ENCODE measurements around the gene PARD6A. TPM values are rescaled to one million over a fixed set of nuclear protein-coding genes. Genes with fewer than 3 reads are reported as not detected.

Gene PARD6A
- total and polyA plus RNA-seq, 2 experiments from 2014 or later = 1.1 to 1.8 TPM

GRCh38 chr16:67653128-67653788 is 7.5 kb upstream of the PARD6A start:
- no peak overlapping the region for H2AFZ ChIP-seq
- TF ChIP-seq EZH2 (IDR thresholded peaks at IDR 0.05; ENCODE audit: borderline replicate concordance) (peak; percentile 60), EZH2phosphoT487 (IDR thresholded peaks at IDR 0.05; ENCODE audit: low read depth, severe bottlenecking, unreplicated experiment) (no peak), CTCF (IDR thresholded peaks at IDR 0.05; ENCODE audit: poor library complexity) (peak; percentile 7)
- 3% methylated on average over 32 of the region's 68 CpGs for WGBS (ENCODE audit: low lambda C conversion rate, missing lambda C conversion rate)
- H3K27me3 ChIP-seq = peaks cover 47% of the 10 kb centered on the region
- H3K27ac ChIP-seq = no peak overlapping the region
- no peaks in the 10 kb centered on the region for H3K9me2 ChIP-seq (replicated peaks; ENCODE audit: insufficient read depth)
- no peaks in the 10 kb centered on the region for H3K36me3 ChIP-seq (replicated peaks; ENCODE audit: insufficient read depth, low read depth)
- DNase-seq (ENCODE audit: low spot score) = peak; percentile 52
- H3K4me3 ChIP-seq = peak overlapping the region; percentile 45
- H3K4me1 ChIP-seq (ENCODE audit: insufficient read depth) = peaks cover 7% of the 10 kb centered on the region
- H3K9me3 ChIP-seq (ENCODE audit: low read depth) = no peaks in the 10 kb centered on the region
- peak overlapping the region; percentile 98 for H3K4me2 ChIP-seq
- H3K79me2 ChIP-seq = no peaks in the 10 kb centered on the region
- H4K20me1 ChIP-seq (ENCODE audit: insufficient read depth, poor library complexity, severe bottlenecking) = no peaks in the 10 kb centered on the region

GRCh38 chr16:67653789-67654402 is 6.9 kb upstream of the PARD6A start:
- WGBS (ENCODE audit: low lambda C conversion rate, missing lambda C conversion rate) = 41% methylated on average over 15 of the region's 25 CpGs

GRCh38 chr16:67654403-67654911 is 6.3 kb upstream of the PARD6A start:
- Histone ChIP-seq H3K27me3 (peaks cover 42% of the 10 kb centered on the region), H3K27ac (no peak overlapping the region), H3K4me3 (no peak overlapping the region), H3K36me3 (replicated peaks; ENCODE audit: insufficient read depth, low read depth) (no peaks in the 10 kb centered on the region), H3K9me3 (ENCODE audit: low read depth) (no peaks in the 10 kb centered on the region), H3K79me2 (peaks cover 7% of the 10 kb centered on the region), H4K20me1 (ENCODE audit: insufficient read depth, poor library complexity, severe bottlenecking) (no peaks in the 10 kb centered on the region), H3K4me2 (no peak overlapping the region), H3K9me2 (replicated peaks; ENCODE audit: insufficient read depth) (no peaks in the 10 kb centered on the region), H3K4me1 (ENCODE audit: insufficient read depth) (peaks cover 11% of the 10 kb centered on the region), H2AFZ (no peak overlapping the region)
- no peak for DNase-seq (ENCODE audit: low spot score)
- no peak for TF ChIP-seq CTCF (IDR thresholded peaks at IDR 0.05; ENCODE audit: poor library complexity)
- WGBS (ENCODE audit: low lambda C conversion rate, missing lambda C conversion rate) = 87% methylated on average over 30 of the region's 30 CpGs

More at GRCh38 chr16:67653789-67654402, 6.9 kb upstream of the PARD6A start:
- TF ChIP-seq EZH2phosphoT487 (IDR thresholded peaks at IDR 0.05; ENCODE audit: low read depth, severe bottlenecking, unreplicated experiment) = no peak
- TF ChIP-seq EZH2 (IDR thresholded peaks at IDR 0.05; ENCODE audit: borderline replicate concordance) = no peak
- TF ChIP-seq CTCF (IDR thresholded peaks at IDR 0.05; ENCODE audit: poor library complexity) = no peak
- H3K9me2 ChIP-seq (replicated peaks; ENCODE audit: insufficient read depth) = no peaks in the 10 kb centered on the region
- DNase-seq (ENCODE audit: low spot score) = no peak
- peak overlapping the region; percentile 98 for H3K4me2 ChIP-seq
- no peaks in the 10 kb centered on the region for H4K20me1 ChIP-seq (ENCODE audit: insufficient read depth, poor library complexity, severe bottlenecking)
- H2AFZ ChIP-seq = no peak overlapping the region
- H3K36me3 ChIP-seq (replicated peaks; ENCODE audit: insufficient read depth, low read depth) = no peaks in the 10 kb centered on the region
- H3K4me1 ChIP-seq (ENCODE audit: insufficient read depth) = peaks cover 7% of the 10 kb centered on the region
- no peak overlapping the region for H3K4me3 ChIP-seq
- H3K9me3 ChIP-seq (ENCODE audit: low read depth) = no peaks in the 10 kb centered on the region
- H3K27me3 ChIP-seq = peaks cover 47% of the 10 kb centered on the region
- H3K27ac ChIP-seq = no peak overlapping the region
- peaks cover 3% of the 10 kb centered on the region for H3K79me2 ChIP-seq
